GM21786 (cell line): ENCODE measurements around the gene PTGDS.
"Not testable (repeated sequence)": the region's sequence is repeated elsewhere in the genome, so short reads cannot be mapped to it uniquely, and the experiment has no call there.

Source experiments
- ATAC-seq: cut with Tn5 transposase; IDR thresholded peaks from one replicate; pipeline ENCODE4 v1.9.1; 2021; ENCODE audit not compliant: unreplicated experiment

PTGDS gene

DNA sequence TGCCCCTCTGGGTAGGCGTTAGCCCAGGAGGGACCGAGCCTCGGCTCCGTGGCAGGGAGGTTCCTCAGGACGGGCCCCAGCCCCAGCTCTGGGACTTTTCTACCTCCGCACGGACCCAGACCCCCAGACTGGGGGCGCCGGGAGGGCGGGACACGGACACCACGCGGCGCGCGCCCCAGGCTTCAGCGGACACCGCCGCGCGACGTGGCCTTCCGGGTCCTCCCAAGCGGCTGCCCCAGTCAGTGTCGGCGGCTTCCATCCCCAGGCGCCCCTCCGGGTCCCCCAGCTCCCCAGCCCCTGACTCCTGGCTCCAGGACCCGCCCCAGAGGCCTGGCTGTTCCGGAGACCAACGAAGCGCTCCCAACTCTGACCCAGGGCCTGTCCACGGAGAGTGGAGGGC is 8.5 kb downstream of the PTGDS start:
- ATAC-seq = no peak

DNA sequence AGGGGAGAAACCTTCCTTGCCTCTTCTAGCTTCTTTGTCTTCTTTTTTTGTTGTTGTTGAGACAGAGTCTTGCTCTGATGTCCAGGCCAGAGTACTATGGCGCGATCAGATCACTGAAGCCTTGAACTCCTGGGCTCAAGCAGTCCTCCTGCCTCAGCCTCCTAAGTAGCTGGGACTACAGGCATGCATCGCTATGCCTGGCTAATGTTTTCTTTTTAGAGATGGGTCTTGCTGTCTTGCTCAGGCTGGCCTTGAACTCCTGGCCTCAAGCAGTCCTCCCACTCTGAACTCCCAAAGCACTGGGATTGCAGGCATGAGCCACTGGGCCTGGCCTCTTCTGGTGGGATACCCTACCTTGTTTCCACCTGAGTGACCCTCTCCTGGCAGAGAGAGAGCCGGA is 11.6 kb downstream of the PTGDS start:
- no peak for ATAC-seq

DNA sequence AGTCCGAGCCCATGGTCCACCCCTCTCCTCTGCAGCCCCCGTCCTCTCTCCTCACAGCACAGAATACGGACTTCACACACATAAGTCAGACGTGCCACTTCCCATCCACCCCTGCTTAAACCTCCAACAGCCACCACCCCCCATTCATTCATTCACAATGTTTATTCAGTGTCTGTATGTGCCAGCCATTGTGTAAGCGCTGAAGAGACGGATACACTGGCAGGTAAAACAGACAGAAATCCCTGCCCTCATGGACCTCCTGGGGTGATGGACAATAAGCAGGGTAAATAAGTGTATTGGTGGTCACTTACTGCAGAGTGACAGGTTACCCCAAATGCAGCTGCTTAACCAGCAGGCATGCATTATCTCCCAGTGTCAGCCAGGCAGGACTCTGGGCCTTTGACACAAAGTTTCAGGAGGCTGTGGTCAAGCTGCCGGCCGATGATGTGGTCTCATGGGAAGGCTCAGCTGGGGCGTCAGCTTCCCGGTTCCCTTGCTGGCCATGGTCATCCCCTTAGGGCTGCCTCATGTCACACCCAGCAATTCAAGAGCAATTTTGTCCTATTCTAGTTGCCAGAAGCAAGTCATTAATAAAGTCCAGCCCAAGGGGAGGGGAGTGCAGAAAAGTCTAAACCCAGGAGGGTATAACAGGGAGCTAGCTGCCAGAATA is 13.1 kb downstream of the PTGDS start:
- ATAC-seq = no peak

DNA sequence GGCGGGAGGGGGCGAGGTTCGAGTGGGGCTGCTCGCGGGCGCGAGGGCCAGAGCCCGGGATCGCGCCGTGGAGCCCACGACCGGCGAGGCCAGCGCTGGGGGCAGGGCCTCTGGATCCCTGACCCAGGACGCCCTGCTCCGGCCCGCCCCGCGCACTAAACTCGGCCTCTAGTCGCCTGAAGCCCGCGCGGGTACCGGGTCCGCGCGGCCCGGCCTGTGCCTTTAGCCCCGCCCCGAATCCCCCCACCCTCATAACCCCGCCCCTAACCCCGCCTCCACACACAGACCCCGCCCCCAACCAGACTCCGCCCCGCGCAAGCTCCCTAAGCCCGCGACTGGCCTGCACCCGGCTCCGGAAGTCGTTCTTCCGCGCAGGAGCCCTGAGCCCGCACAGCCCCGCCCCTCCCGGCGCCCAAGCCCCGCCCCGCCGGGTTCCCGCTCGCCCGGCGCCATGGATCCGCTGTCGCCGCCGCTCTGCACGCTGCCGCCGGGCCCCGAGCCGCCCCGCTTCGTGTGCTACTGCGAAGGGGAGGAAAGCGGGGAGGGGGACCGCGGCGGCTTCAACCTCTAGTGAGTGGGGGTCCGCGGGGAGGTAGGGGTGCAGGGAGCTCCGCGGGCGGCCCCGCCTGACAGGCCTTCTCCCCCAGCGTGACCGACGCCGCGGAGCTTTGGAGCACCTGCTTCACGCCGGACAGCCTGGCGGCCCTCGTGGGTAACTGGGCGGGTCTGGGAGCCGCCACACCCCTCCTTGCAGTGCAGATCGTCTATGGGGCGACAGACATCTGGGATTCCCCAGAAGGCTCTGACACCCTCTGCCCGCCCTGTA is 14.9 kb downstream of the PTGDS start, which contains the start of gene PAXX:
PAXX (plus strand) TSS at position 430 of the 826 bp plus-strand sequence; CDS start at position 452, 22 bp downstream.
- peak; percentile 67 for ATAC-seq

DNA sequence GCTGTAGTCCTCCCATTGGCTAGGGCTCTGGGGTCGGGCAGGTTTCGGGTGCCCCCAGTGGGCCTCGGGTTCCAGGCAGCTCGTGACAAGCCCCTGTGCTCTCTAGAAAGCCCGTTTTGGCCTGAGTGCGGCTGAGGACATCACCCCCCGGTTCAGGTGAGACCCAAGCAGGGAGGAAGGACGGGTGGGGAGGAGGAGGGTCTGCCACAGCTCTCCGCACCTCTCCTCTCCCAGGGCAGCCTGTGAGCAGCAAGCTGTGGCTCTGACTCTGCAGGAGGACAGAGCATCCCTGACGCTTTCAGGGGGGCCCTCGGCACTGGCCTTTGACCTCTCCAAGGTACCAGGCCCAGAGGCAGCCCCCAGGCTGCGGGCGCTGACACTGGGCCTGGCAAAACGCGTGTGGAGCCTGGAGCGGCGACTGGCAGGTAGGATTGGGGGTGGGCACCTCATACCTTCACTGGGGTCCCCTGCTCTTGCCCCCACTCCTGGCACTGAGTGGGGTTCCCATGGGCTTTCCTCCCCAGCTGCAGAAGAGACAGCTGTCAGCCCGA is 15.6 kb downstream of the PTGDS start:
- no peak for ATAC-seq

- ATAC-seq = no peak
Measured at GRCh38 chr9:136994180-136994887, 17.0 kb downstream of the PTGDS start.

DNA sequence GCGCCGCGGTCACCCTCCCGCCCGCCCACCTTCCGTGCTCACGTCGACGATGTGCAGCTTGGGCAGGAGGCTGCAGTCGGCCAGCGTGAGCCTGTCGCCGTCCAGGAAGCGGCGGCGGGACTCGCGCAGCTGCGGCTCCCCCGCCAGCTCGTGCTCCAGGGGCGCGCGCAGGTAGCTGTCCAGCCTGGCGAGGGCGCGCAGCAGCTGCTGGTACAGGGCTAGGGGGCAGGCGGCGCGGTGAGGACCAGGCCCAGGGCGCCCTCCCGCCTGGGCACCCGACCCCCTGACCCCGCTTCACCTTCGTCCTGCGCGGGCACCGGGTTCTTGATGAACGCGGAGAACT is 17.6 kb downstream of the PTGDS start:
- ATAC-seq = no peak

DNA sequence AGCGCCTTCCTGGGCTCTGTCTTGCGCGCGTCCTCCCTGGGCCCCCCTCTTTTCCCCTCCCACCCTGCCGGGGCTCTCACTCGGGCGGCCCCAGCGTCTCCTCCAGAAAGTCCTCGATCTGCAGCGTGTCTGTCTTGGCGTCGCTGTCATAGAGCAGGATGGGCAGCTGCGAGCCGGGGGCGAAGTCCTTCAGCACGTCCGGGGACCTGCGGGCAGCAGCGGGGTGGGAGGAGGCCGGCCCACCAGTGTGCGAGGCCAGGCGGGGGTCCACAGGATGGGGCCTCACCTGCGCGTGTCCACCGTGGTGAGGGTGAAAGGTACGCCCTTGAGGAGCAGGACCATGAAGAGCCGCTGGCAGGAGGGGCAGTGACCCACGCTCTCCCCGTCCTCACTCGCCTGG is 18.1 kb downstream of the PTGDS start:
- no peak for ATAC-seq

GRCh38 chr9:136995772-136996311 is 18.5 kb downstream of the PTGDS start:
- no peak for ATAC-seq

DNA sequence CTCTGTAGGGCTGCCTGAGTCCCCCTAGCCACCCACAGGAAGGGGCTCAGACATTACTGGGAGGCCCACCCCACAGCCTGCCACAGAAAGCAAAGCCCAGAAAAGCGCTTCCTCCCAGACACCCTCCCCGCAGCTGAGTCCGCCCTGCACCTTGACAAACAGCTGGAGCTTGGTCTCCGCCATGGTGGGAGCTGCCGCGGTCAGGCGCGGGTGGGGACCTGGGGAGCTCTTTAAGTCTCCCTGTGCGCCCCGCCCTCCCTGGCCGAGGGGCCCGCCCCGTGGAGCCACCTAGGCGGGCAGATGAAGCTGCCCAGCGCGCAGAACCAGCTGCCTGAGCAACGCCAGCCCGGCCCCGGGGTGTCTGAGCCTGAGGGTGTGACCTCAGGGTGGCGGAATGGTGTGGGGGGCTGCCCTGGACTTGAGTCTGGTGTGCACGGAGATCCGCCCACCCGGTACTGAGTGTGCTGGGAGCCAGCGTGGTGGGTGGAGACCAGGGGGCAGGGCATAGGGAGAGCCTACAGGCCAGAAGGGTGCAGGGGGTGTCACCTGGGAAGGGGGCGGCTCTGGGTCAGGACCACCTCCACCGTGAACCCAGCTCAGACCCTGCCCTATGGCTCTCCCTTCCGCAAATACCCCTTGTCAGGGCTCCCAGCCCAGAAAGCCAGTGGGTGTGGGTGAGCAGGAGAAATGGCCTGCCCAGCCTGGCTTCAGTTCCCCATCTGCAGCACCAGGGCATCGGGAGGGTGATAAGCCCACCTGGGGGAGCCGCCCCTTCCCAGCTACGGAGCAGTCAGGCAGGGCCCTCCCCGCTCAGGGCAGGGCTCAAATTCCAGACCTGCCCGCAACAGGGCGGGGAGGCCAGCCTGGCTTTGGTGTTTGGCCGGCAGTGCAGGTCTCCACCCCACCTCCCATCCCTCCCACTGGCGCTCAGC is 19.3 kb downstream of the PTGDS start, which contains the start of gene CLIC3:
CLIC3 (minus strand) TSS at position 208 of the 932 bp plus-strand sequence; CDS start at position 183, 25 bp downstream.
- ATAC-seq = no peak

- no peak for ATAC-seq
Measured at GRCh38 chr9:136997371-136997770, 20.1 kb downstream of the PTGDS start.

- no peak for ATAC-seq
Measured at GRCh38 chr9:136997830-136998234, 20.5 kb downstream of the PTGDS start.

GRCh38 chr9:137000177-137000930 is 23.1 kb downstream of the PTGDS start:
- peak; percentile 72 for ATAC-seq

- no peak for ATAC-seq
Measured at GRCh38 chr9:137001857-137002645, 24.7 kb downstream of the PTGDS start.

GRCh38 chr9:137002646-137003041 is 25.3 kb downstream of the PTGDS start:
- ATAC-seq = no peak

GRCh38 chr9:137004285-137004684 is 27.0 kb downstream of the PTGDS start:
- not testable (repeated sequence) for ATAC-seq

GRCh38 chr9:137006116-137007003 is 29.1 kb downstream of the PTGDS start:
- ATAC-seq = no peak
